HG03457 (cell line): ENCODE data around the gene TOP1.

Experiments
- ATAC-seq: cut with Tn5 transposase; IDR thresholded peaks from one replicate; pipeline ENCODE4 v1.9.1; 2021; ENCODE audit warnings: moderate number of reproducible peaks; ENCODE audit not compliant: unreplicated experiment

Gene TOP1

GRCh38 chr20:41054070-41054846, 25.6 kb downstream of the TOP1 start:
- no peak for ATAC-seq

DNA sequence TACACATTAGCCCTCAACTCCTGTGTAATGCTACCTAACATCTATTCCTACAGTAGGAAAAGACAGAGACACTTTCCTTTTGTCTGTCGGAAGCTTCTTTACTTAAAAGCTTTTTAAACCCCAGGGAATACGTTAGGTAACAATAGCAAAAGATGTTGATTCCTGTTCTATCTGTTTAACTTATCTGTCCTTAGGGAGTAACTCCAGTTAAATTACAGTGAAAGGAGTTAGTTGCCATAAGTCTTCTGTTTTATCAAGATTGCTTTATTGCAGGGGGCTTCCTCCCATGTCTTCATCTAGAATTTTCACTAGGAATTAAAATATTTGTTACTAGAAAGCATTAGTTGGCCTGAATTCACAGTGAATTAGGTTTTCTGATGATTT, 26.2 kb downstream of the TOP1 start:
- no peak for ATAC-seq

DNA sequence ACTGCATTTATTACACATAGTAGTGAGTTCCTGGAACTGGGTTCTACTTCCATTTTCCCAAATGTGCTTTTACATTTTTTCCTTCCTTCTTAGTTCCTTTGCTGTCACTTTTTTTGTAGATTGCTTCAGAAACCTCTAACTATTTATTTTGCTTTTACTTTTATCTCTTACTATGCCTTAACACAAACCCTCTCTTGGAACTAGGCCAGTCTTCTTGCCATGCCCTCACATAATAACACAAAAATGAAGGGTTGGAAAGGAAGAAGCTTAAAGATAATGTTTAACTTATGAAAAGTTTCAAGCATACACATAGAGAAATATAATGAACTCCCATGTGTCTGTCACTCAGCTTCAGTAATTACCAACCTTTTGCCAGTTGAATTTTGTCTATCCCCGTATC, 27.1 kb downstream of the TOP1 start:
- ATAC-seq = no peak

- no peak for ATAC-seq
Measured at GRCh38 chr20:41057999-41058673, 29.5 kb downstream of the TOP1 start.

GRCh38 chr20:41058674-41059635, 30.3 kb downstream of the TOP1 start:
- no peak for ATAC-seq

- no peak for ATAC-seq
Measured at GRCh38 chr20:41061155-41061554, 32.5 kb downstream of the TOP1 start.

GRCh38 chr20:41063442-41063841, 34.8 kb downstream of the TOP1 start:
- no peak for ATAC-seq

- ATAC-seq = no peak
Measured at GRCh38 chr20:41064377-41064776, 35.8 kb downstream of the TOP1 start.

DNA sequence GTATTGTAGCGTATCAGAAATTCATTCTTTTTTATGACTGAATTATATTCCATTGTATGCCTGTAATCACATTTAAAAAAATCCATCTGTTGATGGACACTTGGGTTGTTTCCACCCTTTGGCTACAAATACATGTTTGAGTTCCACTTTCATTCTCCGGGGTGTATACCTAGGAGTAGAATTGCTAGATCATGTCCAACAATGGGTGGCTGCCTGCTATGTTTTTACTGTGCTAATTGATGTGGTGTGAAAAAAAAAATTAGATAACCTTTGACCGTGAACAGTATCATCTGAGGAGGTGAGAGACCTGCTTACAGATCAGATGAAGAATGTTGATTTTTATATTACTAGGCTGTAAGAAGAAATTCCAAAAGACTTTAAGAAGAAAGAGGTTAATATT, 37.1 kb downstream of the TOP1 start:
- ATAC-seq = no peak

GRCh38 chr20:41068806-41069205, 40.2 kb downstream of the TOP1 start:
- no peak for ATAC-seq

- ATAC-seq = no peak
Measured at GRCh38 chr20:41072190-41072863, 43.7 kb downstream of the TOP1 start.

- ATAC-seq = no peak
Measured at GRCh38 chr20:41072915-41073314, 44.3 kb downstream of the TOP1 start.

DNA sequence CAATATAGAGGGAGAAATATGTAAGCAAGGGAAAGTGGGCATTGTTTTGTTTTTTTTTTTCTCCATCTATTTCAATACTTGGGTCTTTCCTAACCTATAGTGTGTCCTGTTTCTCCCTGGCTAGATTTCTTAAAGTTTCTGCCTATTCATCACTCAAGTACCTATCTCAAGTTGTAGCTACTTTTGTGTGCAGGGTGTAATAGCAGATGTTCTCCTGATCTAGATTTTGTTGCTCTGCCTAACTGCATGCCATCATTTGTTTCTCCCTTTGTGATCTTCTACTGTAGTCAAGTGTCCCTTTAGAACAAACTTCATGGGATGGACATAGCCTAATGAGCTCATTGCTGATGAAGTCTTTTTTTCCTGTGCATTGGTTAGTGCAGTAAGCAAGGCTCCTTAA, 45.8 kb downstream of the TOP1 start:
- ATAC-seq = no peak

DNA sequence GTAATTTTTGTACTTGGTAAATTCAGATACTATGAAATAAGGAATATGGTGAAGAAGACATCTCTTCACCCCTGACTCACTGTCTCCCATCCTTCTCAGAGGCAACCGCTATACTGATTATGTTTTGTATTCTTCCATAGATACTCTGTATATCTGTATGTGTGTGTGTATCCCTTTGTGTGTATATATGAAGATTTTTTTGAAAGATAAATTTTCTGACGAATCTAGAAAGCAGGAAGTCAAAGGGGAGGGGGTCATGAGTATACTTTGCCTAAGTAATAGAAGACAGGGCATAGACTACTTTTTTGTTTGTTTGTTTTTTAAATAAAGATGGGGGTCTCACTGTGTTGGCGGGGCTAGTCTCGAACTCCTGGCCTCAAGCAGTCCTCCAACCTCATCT, 48.2 kb downstream of the TOP1 start:
- no peak for ATAC-seq

GRCh38 chr20:41078329-41078728, 49.7 kb downstream of the TOP1 start:
- no peak for ATAC-seq

GRCh38 chr20:41079066-41079465, 50.4 kb downstream of the TOP1 start:
- ATAC-seq = no peak

DNA sequence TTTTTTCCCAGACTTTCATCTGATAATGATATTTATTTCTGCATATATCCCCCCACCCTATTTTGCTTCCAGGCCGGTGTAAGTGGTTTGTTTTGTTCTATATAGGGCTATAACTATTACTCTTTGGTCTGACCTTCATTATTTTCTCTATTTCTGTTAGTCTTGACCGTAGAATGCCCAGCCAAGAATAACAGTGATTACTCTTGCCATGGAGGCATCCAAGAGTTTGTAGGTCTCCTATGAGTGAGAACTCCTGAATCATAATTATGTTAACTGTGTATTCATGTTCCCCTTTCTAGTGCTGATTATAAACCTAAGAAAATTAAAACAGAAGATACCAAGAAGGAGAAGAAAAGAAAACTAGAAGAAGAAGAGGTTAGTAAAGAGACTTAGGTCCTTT, 52.2 kb downstream of the TOP1 start:
- no peak for ATAC-seq

- no peak for ATAC-seq
Measured at GRCh38 chr20:41081276-41081814, 52.7 kb downstream of the TOP1 start.

DNA sequence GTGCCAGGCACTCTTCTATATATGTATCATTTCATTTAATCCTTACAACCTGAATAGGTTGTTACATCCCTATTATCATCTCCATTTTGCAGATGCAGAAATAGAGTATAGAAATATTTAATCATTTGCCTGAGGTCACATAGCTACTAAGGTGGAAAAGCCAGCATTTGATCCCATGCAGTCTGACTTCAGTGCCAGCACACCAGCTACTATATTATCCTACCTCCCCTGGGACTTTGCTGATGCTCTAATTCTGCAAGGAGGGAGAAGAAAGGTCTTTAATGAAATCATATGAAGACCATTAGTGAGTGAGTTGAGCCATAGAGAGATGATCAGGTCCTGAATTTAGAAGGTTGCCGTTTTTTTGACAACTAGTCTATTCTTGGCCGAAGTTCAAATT, 53.7 kb downstream of the TOP1 start:
- ATAC-seq = no peak

GRCh38 chr20:41085606-41086005, 57.0 kb downstream of the TOP1 start:
- no peak for ATAC-seq
